ACC112 (cell line): ENCODE measurements around the gene RBM43.
"Not testable (repeated sequence)": the region's sequence is repeated elsewhere in the genome, so short reads cannot be mapped to it uniquely, and the experiment has no call there.

Experiments used
- H2AFZ ChIP-seq: fragments of 200-600 bp; sonication (generic); one replicate; pipeline ENCODE4 v1.6.0; 2017; ENCODE audit warnings: antibody characterized with exemption, low read length; ENCODE audit not compliant: unreplicated experiment
- H3K27ac ChIP-seq: fragments of 200-600 bp; sonication (generic); 2 replicates; pipeline ENCODE4 v1.5.1; 2014; ENCODE audit warnings: low read depth, mild to moderate bottlenecking, antibody characterized with exemption, low read length, moderate library complexity
- H3K27me3 ChIP-seq: fragments of 200-600 bp; sonication (generic); 2 replicates; pipeline ENCODE4 v1.6.1; 2014; ENCODE audit warnings: mild to moderate bottlenecking, antibody characterized with exemption, low read length, moderate library complexity, mixed read lengths; ENCODE audit not compliant: insufficient read depth
- H3K36me3 ChIP-seq: fragments of 200-600 bp; sonication (generic); 2 replicates; pipeline ENCODE4 v1.6.1; 2016; ENCODE audit warnings: mild to moderate bottlenecking, antibody characterized with exemption, low read length, moderate library complexity, mixed read lengths; ENCODE audit not compliant: insufficient read depth
- H3K4me1 ChIP-seq: fragments of 200-600 bp; sonication (generic); one replicate; pipeline ENCODE4 v1.6.1; 2016; ENCODE audit warnings: low read length, mixed read lengths; ENCODE audit not compliant: insufficient read depth, unreplicated experiment, control insufficient read depth
- H3K4me3 ChIP-seq: fragments of 200-600 bp; sonication (generic); 2 replicates; pipeline ENCODE4 v1.5.1; 2014; ENCODE audit warnings: mild to moderate bottlenecking, low read depth, low read length
- H3K79me2 ChIP-seq: fragments of 200-600 bp; sonication (generic); one replicate; pipeline ENCODE4 v1.6.0; 2016; ENCODE audit warnings: low read length; ENCODE audit not compliant: control insufficient read depth, unreplicated experiment, insufficient read depth

RBM43 gene

GRCh38 chr2:151246152-151246551, 15.5 kb downstream of the RBM43 start:
- Histone ChIP-seq H3K4me3 (no peak overlapping the region), H3K27ac (no peak overlapping the region), H2AFZ (no peak overlapping the region), H3K36me3 (peaks cover 24% of the 10 kb centered on the region), H3K79me2 (no peaks in the 10 kb centered on the region), H3K27me3 (no peaks in the 10 kb centered on the region), H3K4me1 (peaks cover 13% of the 10 kb centered on the region)

GRCh38 chr2:151243468-151243867, 18.2 kb downstream of the RBM43 start:
- H3K27ac ChIP-seq, result no peak overlapping the region
- H3K4me3 ChIP-seq, result no peak overlapping the region
- peaks cover 10% of the 10 kb centered on the region for H3K36me3 ChIP-seq
- no peaks in the 10 kb centered on the region for H3K79me2 ChIP-seq
- H3K27me3 ChIP-seq, result no peaks in the 10 kb centered on the region
- H3K4me1 ChIP-seq, result peaks cover 19% of the 10 kb centered on the region
- H2AFZ ChIP-seq, result no peak overlapping the region

- Histone ChIP-seq H2AFZ (peak overlapping the region; percentile 79), H3K79me2 (no peaks in the 10 kb centered on the region), H3K27me3 (no peaks in the 10 kb centered on the region), H3K27ac (no peak overlapping the region), H3K36me3 (no peaks in the 10 kb centered on the region), H3K4me3 (no peak overlapping the region), H3K4me1 (peaks cover 30% of the 10 kb centered on the region)
Observed at GRCh38 chr2:151241224-151241623, 20.4 kb downstream of the RBM43 start.

GRCh38 chr2:151240433-151240832, 21.2 kb downstream of the RBM43 start:
- Histone ChIP-seq H3K4me3 (no peak overlapping the region), H3K36me3 (no peaks in the 10 kb centered on the region), H3K4me1 (peaks cover 30% of the 10 kb centered on the region), H3K79me2 (no peaks in the 10 kb centered on the region), H3K27me3 (no peaks in the 10 kb centered on the region), H3K27ac (no peak overlapping the region), H2AFZ (no peak overlapping the region)

- no peaks in the 10 kb centered on the region for H3K79me2 ChIP-seq
- peaks cover 30% of the 10 kb centered on the region for H3K4me1 ChIP-seq
- H2AFZ ChIP-seq, result peak overlapping the region; percentile 48
- no peak overlapping the region for H3K27ac ChIP-seq
- H3K4me3 ChIP-seq, result no peak overlapping the region
- no peaks in the 10 kb centered on the region for H3K27me3 ChIP-seq
- no peaks in the 10 kb centered on the region for H3K36me3 ChIP-seq
Observed at GRCh38 chr2:151239624-151240023, 22.0 kb downstream of the RBM43 start.

GRCh38 chr2:151238527-151239487, 22.9 kb downstream of the RBM43 start:
- Histone ChIP-seq H3K79me2 (no peaks in the 10 kb centered on the region), H3K27ac (peak overlapping the region; percentile 51), H3K36me3 (no peaks in the 10 kb centered on the region), H2AFZ (peak overlapping the region; percentile 51), H3K4me1 (peaks cover 30% of the 10 kb centered on the region), H3K27me3 (no peaks in the 10 kb centered on the region), H3K4me3 (peak overlapping the region; percentile 35; the same call in 1 of the 2 replicates)

- Histone ChIP-seq H3K4me1 (peaks cover 30% of the 10 kb centered on the region), H3K79me2 (no peaks in the 10 kb centered on the region), H3K27me3 (no peaks in the 10 kb centered on the region), H2AFZ (no peak overlapping the region), H3K4me3 (no peak overlapping the region), H3K36me3 (no peaks in the 10 kb centered on the region), H3K27ac (no peak overlapping the region)
Observed at GRCh38 chr2:151237422-151238025, 24.1 kb downstream of the RBM43 start.

GRCh38 chr2:151233760-151234159, 27.9 kb downstream of the RBM43 start:
- H3K36me3 ChIP-seq, H3K4me3 ChIP-seq, H3K79me2 ChIP-seq, H3K27ac ChIP-seq, H2AFZ ChIP-seq, H3K27me3 ChIP-seq: not testable (repeated sequence)
- peaks cover 14% of the 10 kb centered on the region for H3K4me1 ChIP-seq

- not testable (repeated sequence) for H3K27ac ChIP-seq, H3K36me3 ChIP-seq, H3K4me3 ChIP-seq, H3K27me3 ChIP-seq, H3K79me2 ChIP-seq, H2AFZ ChIP-seq, H3K4me1 ChIP-seq
Observed at GRCh38 chr2:151233288-151233687, 28.4 kb downstream of the RBM43 start.

GRCh38 chr2:151230627-151231140, 31.0 kb downstream of the RBM43 start:
- Histone ChIP-seq H3K36me3 (no peaks in the 10 kb centered on the region), H2AFZ (no peak overlapping the region), H3K27me3 (no peaks in the 10 kb centered on the region), H3K4me1 (no peaks in the 10 kb centered on the region), H3K4me3 (no peak overlapping the region), H3K79me2 (no peaks in the 10 kb centered on the region), H3K27ac (no peak overlapping the region)
